TTC549 (cell line): ENCODE data around the gene PRSS53.
"Not testable (repeated sequence)": the region's sequence is repeated elsewhere in the genome, so short reads cannot be mapped to it uniquely, and the experiment has no call there.

Source experiments
- FAIRE-seq: peaks from 2 replicates; lab custom pipeline; 2012; peaks lifted over from hg19 to GRCh38; lab: Jason Lieb, UNC

The PRSS53 gene

DNA sequence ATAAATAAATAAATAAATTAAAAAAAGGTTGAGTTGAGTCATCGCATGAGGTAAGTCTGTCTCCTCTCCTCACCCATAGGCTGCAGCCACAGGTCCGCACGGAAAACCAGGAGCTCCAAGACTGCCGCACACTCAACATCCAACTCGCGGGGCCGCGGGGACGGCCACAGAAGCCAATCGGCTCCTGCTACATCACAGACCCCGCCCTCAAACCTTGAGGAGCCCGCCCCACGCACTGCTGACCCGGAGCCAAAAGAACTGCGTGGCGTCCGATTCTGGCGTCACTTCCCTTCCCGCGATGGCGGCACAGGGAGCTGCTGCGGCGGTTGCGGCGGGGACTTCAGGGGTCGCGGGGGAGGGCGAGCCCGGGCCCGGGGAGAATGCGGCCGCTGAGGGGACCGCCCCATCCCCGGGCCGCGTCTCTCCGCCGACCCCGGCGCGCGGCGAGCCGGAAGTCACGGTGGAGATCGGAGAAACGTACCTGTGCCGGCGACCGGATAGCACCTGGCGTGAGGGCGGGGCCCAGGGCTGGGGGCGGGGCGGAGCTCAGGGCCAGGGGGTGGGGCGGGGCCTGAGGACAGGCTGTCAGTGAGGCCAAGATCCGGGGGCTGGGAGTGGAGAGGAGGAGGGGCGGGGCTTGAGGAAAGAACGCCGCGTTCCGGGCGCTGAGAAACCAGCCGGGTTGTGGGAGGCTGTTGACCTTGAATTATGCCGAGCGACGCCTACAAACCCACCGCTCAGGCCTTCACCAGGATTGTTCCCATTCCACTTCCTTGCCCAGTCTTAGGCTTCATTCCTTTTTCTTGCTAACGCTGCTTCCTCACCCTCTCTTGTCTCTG lies 28.9 kb upstream of the PRSS53 start, which contains the start of gene KAT8:
TSS of gene KAT8 (plus strand) at position 281 of the 839 bp plus-strand sequence. CDS start at position 299, 18 bp downstream.
- FAIRE-seq = peak; percentile 81

DNA sequence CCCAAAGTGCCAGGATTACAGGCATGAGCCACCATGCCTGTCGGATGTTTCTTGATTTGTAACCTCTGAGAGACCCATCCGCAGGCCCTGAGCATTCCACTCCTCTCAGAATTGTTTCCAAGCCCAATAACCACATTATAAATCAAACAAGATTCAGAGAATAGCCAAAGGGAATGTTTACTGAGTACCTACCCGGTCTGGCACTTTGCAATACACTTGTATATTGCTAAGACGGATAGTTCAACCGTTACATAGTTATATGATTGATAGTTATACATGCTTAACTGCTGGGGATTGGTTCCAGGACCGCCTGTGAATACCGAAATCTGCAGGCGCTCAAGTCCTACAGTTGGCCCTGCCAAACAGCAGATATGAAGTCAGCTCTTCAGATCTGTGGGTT lies 25.7 kb upstream of the PRSS53 start:
- no peak for FAIRE-seq

DNA sequence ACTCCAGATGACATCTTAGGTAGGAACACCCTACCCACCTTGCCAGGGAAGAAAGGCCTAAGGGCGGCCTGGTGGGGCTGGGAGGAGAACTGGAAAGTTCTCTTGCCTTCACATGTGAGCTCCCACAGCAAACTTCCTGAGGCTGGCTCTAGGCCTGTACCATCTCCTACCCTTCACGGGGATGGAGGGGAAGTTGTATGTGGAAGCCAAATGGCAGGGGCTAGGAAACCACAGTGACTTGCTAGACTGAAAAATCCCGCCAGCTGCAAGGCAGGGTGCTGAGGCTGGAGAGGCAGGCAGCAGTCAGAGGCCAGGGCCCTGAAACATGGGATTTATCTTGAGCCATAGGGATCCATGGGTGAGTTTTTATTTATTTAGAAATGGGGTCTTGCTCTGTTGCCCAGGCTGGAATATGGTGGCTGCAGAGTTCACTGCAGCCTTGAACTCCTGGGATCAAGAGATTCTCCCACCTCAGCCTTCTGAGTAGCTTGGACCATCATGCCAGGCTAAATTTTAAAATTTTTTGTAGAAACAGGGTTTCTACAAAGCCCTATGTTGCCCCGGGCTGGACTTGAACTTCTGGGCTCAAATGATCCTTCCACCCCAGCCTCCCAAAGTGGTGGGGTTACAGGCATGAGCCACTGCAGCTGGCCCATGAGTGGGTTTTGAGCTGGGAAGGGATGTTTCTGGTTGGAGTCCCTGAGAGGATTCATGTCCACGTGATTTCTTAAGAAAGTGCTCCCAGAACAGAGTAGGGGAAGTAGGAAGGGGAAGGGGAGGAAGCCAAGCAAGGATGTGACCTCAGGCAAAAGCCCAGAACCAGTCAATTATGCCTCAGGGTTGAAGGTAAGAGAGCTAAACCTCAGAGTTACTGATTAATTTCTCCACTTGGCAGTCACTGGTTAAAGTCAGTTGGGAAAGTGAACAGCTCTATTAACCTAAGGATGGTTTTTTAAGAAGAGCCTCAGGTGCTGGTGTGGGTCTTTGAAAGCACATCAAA lies 24.7 kb upstream of the PRSS53 start:
- FAIRE-seq = no peak

DNA sequence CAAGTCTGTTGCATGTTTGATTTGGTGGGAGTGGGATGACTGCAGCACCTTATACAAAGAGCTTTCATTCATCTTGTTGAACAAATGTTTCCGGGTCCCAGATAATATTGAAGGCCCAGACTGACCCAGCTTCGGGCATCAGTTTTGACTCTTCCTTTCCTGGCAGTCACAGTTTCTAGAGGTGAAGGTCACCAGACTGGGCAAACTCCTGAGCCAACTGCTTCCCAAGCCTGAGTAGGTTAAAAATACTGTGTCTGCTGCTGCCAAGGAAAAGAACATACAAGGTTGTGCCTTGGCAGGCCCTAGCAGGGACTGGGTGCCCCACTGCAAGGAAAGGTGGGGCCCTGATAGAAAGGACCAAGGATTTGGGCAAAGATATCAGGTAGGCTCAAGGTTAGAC lies 24.0 kb upstream of the PRSS53 start:
- no peak for FAIRE-seq

DNA sequence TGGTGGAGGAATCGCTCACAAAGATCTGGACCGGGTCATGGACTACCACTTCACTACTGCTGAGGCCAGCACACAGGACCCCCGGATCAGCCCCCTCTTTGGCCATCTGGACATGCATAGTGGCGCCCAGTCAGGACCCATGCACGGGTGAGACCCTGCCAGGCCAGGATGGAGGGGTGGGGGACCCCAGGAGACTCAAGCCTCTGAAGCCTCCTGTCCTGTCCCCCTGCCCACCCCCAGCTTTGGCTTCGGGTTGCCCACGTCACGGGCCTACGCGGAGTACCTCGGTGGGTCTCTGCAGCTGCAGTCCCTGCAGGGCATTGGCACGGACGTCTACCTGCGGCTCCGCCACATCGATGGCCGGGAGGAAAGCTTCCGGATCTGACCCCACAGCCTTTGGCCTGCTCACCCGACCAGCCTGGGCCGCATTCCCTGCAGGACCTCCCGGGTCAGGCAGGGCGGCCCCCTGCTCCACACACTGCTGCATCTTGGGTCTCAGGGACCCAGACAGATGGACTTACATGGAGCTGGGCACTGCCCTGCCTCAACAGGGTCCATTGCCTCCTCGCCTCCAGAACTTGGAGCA lies 23.2 kb upstream of the PRSS53 start:
- no peak for FAIRE-seq

DNA sequence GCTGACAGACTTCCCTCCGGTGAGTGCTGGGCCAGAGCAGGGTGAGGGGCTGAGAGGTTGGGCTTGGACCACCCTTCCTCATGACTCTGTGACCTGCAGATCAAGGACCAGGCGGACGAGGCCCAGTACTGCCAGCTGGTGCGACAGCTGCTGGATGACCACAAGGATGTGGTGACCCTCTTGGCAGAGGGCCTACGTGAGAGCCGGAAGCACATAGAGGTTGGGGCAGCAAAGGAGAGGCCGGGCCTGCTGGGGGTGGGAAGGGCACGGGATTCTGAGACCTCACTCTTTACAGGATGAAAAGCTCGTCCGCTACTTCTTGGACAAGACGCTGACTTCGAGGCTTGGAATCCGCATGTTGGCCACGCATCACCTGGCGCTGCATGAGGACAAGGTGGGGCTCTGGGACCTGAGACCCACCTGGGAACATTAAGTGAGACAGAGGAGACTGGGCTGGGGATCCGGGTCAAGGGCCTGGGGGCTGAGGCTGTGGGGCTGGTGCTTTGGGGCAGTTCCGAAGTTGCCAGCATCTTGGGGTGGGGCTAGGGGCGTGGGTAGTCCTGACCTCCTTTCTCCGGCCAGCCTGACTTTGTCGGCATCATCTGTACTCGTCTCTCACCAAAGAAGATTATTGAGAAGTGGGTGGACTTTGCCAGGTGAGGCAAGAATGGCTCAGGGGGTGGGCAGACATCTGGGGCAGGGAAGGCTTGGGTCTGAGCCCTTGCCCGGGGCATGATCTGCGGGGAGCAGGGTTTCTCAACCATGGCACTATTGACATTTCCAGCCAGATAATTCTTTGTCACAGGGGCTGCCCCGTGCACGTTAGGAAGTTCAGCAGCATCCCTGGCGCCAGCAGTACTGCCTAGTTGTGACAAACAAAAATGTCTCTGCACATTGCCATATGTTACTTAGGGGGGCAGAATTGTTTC lies 21.6 kb upstream of the PRSS53 start:
- FAIRE-seq = no peak

DNA sequence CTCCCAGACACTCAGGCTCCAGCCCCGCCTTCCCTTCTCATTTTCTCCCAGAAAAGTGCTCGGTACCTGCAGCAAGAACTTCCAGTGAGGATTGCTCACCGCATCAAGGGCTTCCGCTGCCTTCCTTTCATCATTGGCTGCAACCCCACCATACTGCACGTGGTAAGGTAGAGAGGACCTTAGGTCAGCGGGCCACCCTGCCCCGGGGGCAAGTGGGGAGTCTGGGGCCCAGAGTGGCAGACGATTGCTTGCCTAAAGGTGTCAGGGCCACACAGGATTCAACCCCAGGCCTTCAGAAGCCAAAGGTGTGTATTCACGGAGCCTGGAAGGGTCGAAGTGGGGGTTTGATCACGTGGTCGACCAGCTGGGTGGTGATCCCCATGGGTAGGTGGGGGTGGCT lies 20.9 kb upstream of the PRSS53 start:
- no peak for FAIRE-seq

DNA sequence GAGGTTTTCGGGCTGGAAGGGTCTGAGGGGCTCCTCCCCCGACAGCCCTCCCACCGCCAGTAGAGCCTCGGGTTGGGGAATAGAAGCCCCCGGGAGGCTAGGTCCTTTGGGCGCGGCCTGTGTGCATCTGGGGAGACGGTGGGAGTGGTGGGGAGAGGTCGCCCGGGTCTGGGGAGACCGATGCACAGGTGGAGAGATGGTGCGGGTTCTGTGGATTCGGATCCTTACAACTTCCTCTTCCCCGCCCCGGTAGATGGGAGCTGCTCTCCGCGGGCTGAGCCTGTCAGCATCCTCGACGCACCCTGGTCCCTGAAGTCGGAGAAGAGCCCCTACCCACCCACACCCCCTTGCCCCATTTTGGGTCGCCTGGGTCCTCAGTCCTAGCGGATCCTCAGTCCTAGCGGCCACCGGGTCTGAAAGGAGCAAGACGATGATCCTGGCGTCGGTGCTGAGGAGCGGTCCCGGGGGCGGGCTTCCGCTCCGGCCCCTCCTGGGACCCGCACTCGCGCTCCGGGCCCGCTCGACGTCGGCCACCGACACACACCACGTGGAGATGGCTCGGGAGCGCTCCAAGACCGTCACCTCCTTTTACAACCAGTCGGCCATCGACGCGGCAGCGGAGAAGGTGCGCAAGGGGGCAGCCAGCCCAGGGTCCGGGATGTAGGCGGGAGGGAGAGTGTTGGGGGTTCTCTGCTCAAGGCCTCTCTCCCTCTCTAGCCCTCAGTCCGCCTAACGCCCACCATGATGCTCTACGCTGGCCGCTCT lies 20.2 kb upstream of the PRSS53 start:
- no peak for FAIRE-seq

DNA sequence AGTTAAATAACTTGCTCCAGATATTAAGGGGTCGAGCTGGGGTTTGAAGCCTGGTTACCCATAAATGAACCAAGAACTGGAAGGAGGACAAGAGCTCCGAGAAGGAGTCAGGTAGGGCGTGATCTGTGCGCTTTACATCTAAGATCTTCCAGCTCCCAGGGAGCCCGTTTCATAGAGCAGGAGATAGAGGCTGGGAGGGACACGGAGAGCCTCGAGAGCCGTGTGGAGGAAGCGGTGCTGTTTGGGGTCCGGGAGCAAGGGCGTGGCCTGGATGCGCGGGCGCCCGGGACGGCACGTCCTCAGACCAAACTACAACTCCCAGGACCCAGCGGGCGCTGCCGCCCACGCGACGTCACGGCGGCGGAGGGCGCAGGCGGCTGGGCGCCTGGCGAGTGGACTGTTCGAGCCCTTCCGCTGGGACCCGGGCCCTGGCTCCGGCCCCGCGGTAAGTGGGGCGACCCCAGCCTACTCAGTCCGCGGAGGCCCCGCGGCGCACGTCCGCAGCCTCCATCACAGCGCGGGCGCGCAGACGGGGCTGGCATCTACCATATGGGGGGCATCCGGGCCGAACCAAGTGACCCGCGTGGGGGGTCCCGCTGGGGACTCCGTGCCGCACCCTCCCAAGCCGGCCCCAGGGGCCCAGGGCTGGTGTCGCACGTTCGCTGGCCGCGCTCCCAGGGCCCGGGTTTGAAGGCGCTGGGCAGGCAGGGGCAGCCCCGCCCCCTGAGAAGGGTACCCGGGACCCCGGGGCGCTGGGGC lies 19.5 kb upstream of the PRSS53 start, which contains the start of gene BCKDK:
TSS of gene BCKDK (plus strand) at position 352 of the 759 bp plus-strand sequence. CDS start 838 bp downstream, outside the sequence.
- no peak for FAIRE-seq

DNA sequence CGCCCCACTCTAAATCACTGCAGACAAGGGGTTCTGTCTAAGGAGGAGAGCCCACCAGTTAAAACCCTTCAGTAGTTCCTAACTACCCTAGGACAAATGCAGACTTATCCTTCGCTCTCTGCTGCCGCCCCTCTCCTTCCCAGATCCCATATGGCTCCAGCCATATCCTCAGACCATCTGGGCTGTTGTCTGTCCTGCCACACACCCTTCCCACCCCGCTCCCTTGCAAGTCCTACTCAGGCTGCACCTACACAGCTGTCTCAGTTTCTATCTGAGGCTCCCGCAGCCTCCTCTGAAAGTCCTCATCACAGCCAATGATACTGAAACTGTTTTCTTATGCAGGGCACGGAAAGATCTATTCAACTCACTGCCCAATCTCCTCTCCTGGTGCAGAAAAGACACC lies 18.7 kb upstream of the PRSS53 start:
- no peak for FAIRE-seq

DNA sequence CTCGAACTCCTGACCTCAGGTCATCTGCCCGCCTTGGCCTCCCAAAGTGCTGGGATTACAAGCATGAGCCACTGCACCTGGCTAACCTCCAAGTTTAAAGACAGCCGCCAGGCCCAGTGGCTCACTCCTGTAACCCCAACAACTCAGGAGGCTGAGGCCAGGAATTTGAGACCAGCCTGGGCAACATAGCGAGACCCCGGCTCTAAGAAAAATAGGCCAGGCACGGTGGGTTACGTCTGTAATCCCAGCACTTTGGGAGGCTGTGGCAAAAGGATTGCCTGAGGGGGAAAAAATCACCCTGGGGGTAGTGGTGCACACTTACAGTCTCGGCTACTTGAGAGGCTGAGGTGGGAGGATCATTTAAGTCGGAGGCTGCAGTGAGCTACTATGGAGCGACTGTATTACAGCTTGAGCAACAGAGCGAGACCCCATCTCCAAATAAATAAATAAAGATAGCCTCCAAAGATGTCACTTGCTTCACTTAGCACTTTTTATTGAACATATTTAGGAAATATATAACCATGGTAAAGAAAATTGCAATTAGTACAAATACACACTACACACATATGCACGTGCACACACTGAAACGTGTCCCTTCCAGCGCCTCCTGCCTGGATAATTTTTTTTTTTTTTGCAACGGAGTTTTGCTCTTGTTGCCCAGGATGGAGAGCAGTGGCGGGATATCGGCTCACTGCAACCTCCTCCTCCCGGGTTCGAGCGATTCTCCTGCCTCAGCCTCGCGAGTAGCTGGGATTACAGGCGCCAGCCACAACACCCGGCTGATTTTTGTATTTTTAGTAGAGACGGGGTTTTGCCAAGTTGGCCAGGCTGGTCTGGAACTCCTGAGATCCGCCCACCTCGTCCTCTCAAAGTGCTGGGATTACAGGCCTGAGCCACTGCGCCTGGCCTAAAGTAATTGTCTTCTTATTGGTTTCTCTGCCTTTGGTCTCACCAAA lies 18.0 kb upstream of the PRSS53 start:
- no peak for FAIRE-seq

DNA sequence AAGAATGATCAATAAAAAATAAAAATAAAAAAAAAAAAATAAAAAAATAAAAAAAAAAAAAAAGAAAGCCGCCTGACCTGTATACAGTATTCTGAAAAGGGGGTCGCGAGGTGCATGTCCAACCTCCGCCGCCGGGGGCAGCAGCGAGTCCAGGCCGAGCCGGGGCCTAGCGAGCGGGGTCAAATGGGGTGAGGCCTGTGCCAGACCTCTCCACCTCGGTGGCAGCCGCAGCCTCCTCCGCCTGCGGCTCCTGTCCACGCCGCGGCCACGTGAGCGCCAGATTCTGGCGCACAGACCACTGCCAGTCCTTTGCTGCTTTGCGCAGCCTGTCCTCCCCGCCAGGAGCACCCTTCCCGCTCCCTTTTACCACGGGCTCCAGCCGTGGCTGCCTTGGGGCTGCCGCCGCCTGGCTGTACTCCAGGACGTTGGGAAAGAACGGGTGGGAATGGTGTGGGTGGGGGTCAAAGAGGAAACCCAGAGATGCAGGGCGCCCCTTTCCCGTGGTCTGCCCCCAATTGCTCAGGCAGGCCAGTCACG lies 17.0 kb upstream of the PRSS53 start:
- no peak for FAIRE-seq

DNA sequence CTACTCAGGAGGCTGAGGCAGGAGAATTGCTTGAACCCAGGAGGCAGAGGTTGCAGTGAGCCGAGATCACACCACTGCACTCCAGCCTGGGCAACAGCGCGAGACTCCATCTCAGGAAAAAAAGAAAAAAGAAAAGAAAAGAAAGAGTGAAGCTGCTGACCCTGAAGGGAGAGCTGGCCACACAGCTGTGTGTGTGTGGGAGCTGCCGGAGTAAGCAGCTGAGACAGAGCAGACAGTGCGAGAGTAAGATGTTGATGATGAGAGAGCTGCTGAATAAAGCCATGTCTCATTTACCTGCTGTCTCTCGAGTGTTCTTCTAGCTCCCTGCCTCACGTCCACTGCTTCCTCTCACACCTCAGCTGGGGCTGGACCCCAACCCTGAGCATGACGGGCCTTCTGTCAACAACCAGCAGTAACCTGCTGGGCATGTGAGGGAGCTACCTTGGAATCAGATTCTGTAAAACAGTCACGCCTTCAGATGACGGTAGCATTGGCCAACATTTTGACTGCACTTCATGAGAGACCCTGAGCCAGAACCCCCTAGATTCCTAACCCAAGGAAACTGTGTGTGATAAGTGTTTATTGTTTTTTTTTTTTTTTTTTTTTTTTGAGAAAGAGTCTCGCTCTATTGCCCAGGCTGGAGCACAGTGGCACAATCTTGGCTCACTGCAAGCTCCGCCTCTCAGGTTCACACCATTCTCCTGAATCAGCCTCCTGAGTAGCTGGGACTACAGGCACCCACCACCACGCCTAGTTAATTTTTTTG lies 12.3 kb upstream of the PRSS53 start:
- not testable (repeated sequence) for FAIRE-seq

DNA sequence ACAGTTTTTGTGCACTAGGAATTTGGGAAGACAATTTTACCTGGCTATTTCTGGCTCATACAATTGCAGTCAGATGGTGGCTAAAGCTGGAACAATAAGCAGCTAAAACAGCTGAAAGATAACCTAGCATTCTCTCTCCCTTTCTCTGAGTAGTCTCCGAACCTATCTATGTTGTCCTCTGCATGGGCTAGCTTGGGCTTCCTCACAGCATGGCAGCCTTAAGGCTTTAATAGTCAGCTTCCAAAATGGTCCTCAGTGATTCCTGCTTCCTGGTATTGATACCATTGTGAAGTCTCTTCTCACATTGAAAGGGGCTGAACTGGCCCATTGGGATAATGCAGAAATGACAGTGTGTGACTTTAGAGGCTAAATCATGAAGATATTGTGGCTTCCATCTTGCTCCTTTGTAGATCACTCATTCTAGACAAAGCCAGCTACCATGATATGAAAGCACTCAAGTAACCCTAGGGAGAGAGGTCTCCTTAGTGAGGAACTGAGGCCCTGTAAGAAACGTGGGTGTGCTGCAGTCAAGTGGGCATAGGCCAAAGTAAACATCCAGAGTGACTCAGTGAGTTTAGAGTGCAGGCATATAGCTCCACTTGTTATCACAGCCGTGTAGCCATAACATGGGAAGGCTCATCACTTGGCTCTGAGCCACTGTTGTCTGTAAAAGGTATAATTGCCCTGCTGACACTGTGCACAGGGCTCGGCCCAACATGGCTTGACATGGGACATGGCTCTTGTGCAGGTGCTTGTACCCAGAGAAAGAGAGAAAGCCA lies 11.3 kb upstream of the PRSS53 start:
- no peak for FAIRE-seq

DNA sequence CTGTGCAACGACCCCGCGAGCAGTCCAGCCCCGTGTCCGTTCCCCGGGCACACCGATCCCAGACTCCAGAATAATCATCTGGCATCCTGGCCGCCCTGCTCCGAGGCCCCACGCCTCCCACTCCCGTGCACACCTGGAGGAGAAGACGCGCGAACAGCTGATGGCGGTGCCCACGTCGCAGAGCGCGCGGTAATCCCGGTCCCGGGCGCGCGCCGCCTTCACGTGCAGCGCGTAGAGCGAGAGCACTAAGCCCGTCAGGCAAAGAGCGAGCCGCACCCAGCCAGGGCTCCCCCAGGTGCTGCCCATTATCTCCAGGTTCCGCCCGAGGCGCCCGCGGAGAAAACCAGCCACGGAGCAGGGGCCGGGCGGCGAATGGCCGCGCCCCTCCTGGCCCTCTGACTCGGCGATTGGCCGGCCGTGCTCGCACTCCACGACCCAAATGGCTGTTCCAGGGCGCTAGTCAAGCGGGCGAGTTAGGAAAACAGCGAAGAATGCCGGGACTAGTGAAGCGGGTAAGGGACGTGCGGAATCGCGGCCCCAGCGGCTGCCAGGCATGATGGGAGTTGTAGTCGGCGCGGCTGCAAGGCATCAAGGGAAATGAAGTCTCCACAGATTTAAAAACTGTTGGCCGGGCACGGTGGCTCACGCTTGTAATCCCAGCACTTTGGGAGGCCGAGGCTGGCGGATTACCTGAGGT lies 5.8 kb upstream of the PRSS53 start, which contains the start of gene VKORC1:
TSS of gene VKORC1 (minus strand) at position 374 of the 697 bp plus-strand sequence. CDS start at position 306, 68 bp downstream.
- FAIRE-seq = peak; percentile 79

DNA sequence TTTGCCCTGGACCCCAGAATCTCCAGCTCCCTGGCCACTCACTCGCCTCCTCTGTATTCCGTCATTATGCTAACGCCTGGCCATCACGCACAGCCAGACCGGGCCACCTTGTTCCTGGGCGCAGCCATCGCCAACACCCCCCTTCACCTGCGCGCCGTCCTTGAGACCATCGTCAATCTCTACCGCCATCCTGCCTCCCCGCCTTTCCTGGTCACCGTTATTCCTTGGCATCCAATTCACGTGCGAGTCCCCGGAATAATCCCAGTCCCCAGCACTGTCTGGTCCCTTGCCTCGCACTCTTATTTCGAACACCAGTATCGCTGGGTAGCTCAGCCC lies 5.3 kb upstream of the PRSS53 start:
- no peak for FAIRE-seq
